GM23248 (cell line): ENCODE results near the gene TTBK1.

Experiments used
- EZH2 ChIP-seq: fragments of 200-600 bp; sonication (generic); IDR thresholded peaks from 2 replicates; pipeline ENCODE4 v1.6.1; 2018; ENCODE audit warnings: antibody characterized with exemption, mild to moderate bottlenecking; ENCODE audit not compliant: insufficient read depth, poor library complexity, severe bottlenecking
- EZH2phosphoT487 ChIP-seq: fragments of 200-600 bp; sonication (generic); IDR thresholded peaks from 2 replicates; pipeline ENCODE4 v1.6.1; 2018; ENCODE audit warnings: antibody characterized with exemption, moderate library complexity, mild to moderate bottlenecking, low read depth; ENCODE audit not compliant: insufficient read depth

- TF ChIP-seq EZH2phosphoT487 (no peak), EZH2 (no peak)
These were observed 65.1 kb downstream of the TTBK1 start, which contains the start of gene CRIP3 for GRCh38 chr6:43308101-43308989.
